Suppressor macrophage treated with lipopolysaccharide for 1 hour (primary cell): ENCODE data around the gene APOM.
A peak's percentile ranks its signal among the peaks of the same experiment; 100 is the strongest.

Experiments used
- DNase-seq, 3 donors: peaks; one replicate each; pipeline ENCODE4 v3.0.0-alpha.2; 2020 to 2022

APOM gene

DNA sequence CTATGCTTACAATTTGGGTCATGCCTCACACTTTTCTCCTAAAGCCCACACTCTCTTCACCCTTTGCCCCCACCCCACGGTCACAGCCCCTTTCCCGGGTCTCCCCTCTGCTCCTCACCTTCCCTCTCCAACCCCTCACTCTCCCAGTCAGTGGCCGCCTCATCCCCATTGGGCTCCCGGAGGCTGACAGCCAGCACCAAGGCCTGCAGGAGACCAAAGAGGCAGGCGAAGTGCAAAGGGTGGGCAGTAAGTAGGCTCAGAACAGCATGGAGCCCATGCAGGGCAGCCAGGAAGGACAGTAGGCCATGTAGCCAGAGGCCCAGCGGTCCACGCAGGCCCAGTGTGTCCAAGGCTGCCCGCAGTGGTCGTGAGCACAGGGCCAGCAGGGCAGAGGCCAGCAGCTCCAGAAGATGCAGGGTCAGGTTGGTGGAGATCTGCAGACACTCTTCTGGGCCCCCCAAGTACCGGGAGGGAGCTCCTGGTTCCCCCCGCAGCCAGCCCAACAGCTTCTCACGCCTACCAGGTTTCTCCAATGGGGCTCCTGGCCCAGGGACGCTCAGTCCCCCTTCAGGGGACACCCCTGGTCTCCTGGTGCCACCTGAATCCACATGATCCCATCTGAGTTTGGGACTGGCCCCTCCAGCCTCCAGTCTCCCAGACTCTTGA lies 3.4 kb downstream of the APOM start:
- DNase-seq: no peak

- DNase-seq: peak; percentile 52 to 66 (median 52)
Measured at GRCh38 chr6:31659649-31660380, 4.1 kb downstream of the APOM start.

GRCh38 chr6:31660381-31661261 lies 4.9 kb downstream of the APOM start, which contains the start of gene C6orf47:
Gene C6orf47 (minus strand): TSS chr6:31660778. CDS start chr6:31659947, 831 bp downstream.
- peak; percentile 86 to 94 (median 87) for DNase-seq

- DNase-seq: no peak
Measured at GRCh38 chr6:31661262-31662123, 5.8 kb downstream of the APOM start.

GRCh38 chr6:31662124-31662723 lies 6.5 kb downstream of the APOM start:
- no peak for DNase-seq

- peak; percentile 30 to 73 (median 61) for DNase-seq
Measured at GRCh38 chr6:31663126-31663960, 7.6 kb downstream of the APOM start.

DNA sequence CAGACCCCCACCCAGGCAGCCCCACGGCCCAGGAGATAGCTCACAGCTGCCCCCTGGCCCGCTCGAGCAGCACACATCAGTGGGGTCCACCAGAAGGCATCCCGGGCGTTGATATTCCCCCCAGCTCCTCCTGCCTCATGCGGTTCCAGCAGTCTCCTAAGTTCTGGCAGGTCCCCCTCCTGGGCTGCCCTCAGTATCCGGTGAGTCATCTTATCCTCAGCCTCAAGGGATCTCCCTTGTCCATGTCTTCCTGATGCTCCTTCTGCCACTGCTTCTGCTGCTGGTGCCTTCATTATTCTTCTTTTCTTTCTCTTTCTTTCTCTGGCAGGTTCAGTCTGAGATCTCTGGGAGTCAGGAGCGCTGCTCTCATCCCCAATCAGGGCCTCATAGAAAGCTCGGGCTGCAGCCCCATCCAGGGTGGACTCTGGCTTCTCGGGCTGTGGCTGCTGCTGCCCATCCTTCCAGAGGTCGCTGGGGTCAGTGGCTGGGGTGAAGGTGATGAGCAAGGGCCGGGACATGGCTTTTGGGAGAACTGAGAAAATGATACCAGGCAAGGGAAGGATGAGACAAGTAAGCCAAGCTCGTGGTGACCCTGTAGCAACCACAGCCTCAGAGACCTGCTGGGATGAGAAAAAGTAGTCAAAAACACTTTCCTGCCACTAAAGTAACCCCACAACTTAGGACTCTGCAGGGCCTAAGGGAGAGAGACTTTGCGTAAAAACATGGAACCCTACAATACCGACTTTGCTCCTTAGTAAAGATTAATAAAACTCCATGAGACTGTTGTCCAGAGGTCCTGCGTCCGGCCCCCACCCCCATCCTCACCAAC lies 8.5 kb downstream of the APOM start:
- peak; percentile 46 to 59 (median 48) for DNase-seq

DNA sequence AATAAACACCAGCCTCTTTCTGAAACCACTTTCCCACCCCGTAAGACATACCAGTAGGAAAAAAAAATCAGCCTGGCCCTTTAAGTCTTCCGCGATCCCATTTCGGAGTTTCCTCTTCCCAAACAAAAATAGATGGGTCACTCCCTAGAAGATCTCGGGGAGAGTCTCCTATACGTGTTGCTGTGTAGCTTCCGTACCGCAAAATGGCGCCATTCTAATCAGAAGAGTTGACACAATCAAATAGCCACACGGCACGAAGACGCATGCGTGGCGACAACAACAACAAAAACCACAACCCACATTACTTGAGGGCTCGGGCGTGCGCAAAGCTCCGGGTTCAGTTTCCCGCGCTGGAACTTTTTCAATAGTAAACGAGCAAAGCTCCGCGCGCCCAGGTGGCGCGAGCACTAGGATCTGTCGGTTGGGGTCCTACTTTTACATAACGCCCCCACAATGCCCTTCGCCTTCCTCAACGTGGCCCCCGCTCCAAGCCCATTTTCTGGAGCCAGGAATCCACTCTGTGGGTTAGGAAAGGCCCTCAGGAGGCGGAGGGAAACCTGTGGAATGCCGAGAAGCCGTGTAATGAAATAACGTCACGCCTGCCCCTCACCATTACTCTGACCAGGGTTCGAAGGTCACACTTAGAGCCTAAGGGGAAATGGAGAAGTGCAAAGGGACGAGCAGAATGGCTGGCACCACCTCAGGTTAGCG lies 9.3 kb downstream of the APOM start, which contains the start of gene GPANK1:
GPANK1 (minus strand) TSS at position 208 of the 711 bp plus-strand sequence. CDS start 519 bp downstream, outside the sequence.
- peak; percentile 95 to 97 (median 97) for DNase-seq

DNA sequence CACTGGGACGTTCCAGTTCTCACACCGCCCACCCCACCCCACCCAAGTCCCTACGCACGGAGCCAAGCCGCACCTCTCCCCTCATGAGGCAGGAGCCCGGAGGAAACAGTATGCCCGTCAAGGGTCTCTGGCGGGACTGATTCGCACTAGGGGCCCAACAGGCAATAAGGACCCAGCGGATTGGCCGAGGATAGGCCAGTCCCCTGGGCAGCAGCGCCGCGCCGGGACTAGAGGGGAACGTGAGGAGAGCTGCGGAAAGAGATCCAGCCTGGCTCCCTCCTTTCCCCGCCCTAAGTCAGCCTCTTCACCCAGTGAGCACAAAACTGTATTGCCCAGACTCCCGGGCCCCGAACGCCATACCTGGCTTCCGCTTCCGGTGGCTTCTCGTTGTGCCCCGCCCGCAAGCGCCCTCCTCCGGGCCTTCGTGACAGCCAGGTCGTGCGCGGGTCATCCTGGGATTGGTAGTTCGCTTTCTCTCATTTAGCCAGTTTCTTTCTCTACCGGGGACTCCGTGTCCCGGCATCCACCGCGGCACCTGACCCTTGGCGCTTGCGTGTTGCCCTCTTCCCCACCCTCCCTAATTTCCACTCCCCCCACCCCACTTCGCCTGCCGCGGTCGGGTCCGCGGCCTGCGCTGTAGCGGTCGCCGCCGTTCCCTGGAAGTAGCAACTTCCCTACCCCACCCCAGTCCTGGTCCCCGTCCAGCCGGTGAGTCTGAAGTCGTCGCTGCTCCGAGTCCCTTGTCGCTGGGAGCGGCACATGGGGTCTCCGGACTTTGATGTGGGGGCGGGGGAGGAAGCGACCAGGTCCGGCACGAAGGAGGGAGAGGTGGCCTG lies 10.0 kb downstream of the APOM start, which contains the start of gene CSNK2B:
CSNK2B (plus strand) TSS at position 580 of the 836 bp plus-strand sequence. CDS start 752 bp downstream, outside the sequence.
- peak; percentile 98 to 99 (median 98) for DNase-seq

- DNase-seq: peak; percentile 69 to 74 (median 72)
Measured at GRCh38 chr6:31666337-31666965, 10.8 kb downstream of the APOM start.

- no peak for DNase-seq
Measured at GRCh38 chr6:31669676-31670075, 14.0 kb downstream of the APOM start, which contains the start of gene LY6G5B. Gene LY6G5B (plus strand): TSS chr6:31669976. CDS start chr6:31670951, 975 bp downstream.

- DNase-seq: peak in 1 of 3 donors; percentile 23
Measured at GRCh38 chr6:31676322-31676903, 20.7 kb downstream of the APOM start.

DNA sequence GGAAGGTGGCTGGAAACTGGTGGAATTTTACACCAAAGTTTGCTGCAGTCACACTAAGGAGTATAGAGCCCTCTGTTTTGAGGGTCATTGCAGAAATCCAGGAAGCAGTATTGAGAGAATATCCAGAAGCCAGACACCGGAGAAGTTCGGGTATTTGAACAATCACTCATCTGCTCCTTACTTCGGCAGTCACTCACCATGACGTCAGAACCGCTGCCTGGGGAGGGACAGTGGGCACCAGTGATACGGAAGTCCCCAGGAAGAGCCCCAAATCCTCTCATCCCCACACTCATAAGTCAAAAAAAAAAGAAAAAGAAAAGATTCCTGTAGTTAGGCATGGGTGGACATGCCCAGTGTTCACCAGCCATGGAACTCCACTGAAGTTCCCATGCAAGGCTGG lies 21.2 kb downstream of the APOM start:
- DNase-seq: no peak

DNA sequence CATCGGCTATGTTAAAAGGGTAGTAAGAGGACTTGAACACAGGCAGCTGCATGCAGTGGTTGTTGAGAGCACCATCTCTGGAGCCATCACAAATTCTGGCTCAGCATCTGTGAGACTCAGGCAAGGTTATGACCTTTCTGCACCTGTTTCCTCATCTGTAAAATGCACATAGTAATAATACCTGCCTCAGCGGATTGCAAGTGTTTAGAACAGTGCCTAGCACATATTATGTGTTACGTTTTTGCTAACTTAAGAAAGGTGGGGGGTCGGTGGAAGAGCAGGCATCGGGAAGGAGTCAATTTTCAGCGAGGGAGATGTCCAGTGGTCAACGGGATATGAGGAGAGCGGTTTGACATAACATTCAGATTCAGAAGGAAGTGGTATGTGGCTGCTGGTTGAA lies 22.3 kb downstream of the APOM start:
- no peak for DNase-seq

DNA sequence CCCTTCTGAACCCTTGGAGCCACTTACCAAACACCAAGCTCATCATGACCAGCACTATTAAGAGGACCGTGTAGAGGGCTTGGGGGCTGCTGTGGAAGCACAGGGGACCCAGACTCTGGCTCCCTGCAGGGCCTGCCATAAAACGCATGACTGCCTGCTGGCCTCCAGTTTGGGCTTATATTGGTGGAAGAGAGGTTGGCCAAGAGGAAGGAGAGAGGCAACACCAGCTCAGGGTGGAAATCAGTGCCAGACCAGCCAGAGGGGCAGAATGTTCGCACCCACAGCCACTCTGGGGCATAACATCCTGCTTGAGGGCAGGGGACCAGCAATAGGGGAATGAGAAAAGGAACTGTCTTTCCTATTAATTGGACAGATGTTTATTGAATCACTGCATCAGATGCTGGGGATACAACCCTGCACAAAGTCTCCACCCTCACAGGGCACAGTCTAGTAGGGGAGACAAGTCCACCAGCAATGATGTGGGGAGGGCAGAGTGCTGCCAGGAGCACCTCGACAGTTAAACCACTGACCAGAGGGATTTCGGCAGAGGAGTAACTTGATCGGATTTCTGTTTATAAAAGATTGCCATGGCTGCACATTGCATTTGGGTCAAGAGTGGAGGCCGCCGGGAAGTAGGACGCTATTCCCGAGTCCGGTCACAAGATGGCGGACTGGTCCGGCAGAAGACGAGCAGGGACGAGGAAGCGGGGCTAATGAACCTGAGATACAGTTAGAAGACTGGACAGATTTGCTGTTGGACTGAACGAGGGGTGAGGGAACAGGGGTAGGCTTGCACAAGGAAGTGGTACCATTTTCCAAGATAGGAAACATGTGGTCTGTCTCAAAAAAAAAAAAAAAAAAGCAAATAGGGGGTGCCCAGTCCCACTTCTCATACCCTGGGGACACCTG lies 24.8 kb downstream of the APOM start, which contains the start of gene LY6G5C:
LY6G5C (minus strand) TSS at position 842 of the 909 bp plus-strand sequence; CDS start at position 148, 694 bp downstream.
- DNase-seq: peak; percentile 83 to 86 (median 84)
